Measurements from ENCODE around the gene PLCL2.

- TF ChIP-seq CTCF (conservative IDR thresholded peaks at IDR 0.05; ENCODE audit: low read depth in 2 of 2) (no peak), REST (IDR thresholded peaks at IDR 0.05; ENCODE audit: unreplicated experiment) (no peak), POLR2AphosphoS5 (IDR thresholded peaks at IDR 0.05; ENCODE audit: low read depth) (no peak)
Observed at GRCh38 chr3:16929311-16929710, 44.6 kb downstream of the PLCL2 start.

Data from GM23338 (cell line).